Osteocyte (in vitro differentiated cells): ENCODE data around the gene MAPRE2. TPM values are rescaled to one million over a fixed set of nuclear protein-coding genes. Genes with fewer than 3 reads are reported as not detected.

Source experiments
- DNase-seq: peaks from one replicate; pipeline ENCODE4 v3.0.0; 2021; ENCODE audit warnings: mixed read lengths; ENCODE audit not compliant: unreplicated experiment; ENCODE audit errors: extremely low spot score
- H3K27ac Mint-ChIP-seq: one replicate; pipeline ENCODE4 v1.8.0; 2021; ENCODE audit warnings: mild to moderate bottlenecking, mixed read lengths; ENCODE audit not compliant: unreplicated experiment
- H3K27me3 Mint-ChIP-seq: one replicate; pipeline ENCODE4 v1.8.0; 2021; ENCODE audit warnings: mixed read lengths; ENCODE audit not compliant: unreplicated experiment
- H3K36me3 Mint-ChIP-seq: one replicate; pipeline ENCODE4 v1.8.0; 2021; ENCODE audit warnings: mixed read lengths; ENCODE audit not compliant: unreplicated experiment
- H3K4me1 Mint-ChIP-seq: one replicate; pipeline ENCODE4 v1.8.0; 2021; ENCODE audit warnings: mixed read lengths; ENCODE audit not compliant: unreplicated experiment
- H3K4me3 Mint-ChIP-seq: one replicate; pipeline ENCODE4 v1.8.0; 2021; ENCODE audit warnings: mild to moderate bottlenecking, moderate library complexity, mixed read lengths; ENCODE audit not compliant: unreplicated experiment
- H3K9me3 Mint-ChIP-seq: one replicate; pipeline ENCODE4 v1.8.0; 2021; ENCODE audit warnings: mixed read lengths; ENCODE audit not compliant: unreplicated experiment
- total RNA-seq: library from RNA; stranded (reverse); gene quantifications from 2 replicates; pipeline ENCODE4 v1.2.1, GENCODE V29; 2021
- TF ChIP-seq, protein P1 (sequence below): fragments of 200-600 bp; sonication (generic); IDR thresholded peaks from 2 replicates; pipeline ENCODE4 v1.5.0; 2021; ENCODE audit warnings: antibody characterized with exemption, mild to moderate bottlenecking, moderate library complexity

The MAPRE2 gene
- total RNA-seq, 1 donor from 2014 or later: 50.0 TPM

DNA sequence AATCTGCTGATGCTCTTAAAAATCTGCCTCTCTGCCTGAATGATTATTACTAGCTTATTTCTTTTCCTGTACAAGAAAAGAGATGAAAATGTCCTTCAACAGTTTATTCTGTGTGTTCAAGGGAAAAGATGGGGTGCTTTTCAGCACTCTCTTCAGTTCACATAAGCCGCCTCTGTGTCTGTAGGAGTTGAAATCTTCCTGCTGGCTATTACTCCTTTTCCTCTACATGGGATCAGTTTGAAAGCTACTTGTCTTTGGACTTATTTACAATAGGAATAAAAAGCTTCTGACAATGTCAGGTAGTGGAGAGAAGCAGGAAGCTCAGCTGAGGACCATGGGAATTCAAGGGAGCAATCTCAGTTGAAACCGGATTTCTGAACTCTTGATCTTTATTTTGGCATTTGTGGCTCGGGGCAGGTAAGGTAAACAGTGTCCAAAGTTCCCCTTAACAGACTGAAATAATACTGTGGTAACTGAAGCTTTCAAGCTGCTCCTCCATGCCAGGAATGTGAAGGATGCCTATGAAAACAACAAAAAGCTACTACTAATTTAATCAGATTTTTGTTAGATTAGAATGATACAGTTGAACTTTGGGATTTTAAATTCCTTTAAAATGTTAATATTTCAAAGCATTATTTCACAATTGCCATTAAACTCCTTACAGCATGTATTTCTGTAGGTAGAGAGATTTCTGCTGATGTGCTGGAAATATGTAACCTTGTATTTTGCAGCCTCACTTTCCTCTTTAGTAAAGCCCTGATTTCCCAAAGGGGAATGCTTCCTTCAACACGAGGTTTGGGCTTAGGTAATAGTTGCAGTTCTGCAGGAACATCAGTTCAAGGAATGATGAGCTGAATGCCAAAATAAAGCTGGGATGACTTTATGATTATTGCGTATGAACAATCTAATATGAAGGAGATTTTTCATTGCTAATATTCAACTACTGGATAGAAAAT, 43.6 kb downstream of the MAPRE2 start:
- Mint-ChIP-seq H3K9me3 (no peaks in the 10 kb centered on the region), H3K27me3 (no peaks in the 10 kb centered on the region), H3K36me3 (peaks cover 12% of the 10 kb centered on the region), H3K4me3 (peak overlapping the region; percentile 22), H3K27ac (peak overlapping the region; percentile 67), H3K4me1 (peaks cover 33% of the 10 kb centered on the region)
- TF ChIP-seq, protein P1, sequence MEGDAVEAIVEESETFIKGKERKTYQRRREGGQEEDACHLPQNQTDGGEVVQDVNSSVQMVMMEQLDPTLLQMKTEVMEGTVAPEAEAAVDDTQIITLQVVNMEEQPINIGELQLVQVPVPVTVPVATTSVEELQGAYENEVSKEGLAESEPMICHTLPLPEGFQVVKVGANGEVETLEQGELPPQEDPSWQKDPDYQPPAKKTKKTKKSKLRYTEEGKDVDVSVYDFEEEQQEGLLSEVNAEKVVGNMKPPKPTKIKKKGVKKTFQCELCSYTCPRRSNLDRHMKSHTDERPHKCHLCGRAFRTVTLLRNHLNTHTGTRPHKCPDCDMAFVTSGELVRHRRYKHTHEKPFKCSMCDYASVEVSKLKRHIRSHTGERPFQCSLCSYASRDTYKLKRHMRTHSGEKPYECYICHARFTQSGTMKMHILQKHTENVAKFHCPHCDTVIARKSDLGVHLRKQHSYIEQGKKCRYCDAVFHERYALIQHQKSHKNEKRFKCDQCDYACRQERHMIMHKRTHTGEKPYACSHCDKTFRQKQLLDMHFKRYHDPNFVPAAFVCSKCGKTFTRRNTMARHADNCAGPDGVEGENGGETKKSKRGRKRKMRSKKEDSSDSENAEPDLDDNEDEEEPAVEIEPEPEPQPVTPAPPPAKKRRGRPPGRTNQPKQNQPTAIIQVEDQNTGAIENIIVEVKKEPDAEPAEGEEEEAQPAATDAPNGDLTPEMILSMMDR: no peak
- DNase-seq: no peak

DNA sequence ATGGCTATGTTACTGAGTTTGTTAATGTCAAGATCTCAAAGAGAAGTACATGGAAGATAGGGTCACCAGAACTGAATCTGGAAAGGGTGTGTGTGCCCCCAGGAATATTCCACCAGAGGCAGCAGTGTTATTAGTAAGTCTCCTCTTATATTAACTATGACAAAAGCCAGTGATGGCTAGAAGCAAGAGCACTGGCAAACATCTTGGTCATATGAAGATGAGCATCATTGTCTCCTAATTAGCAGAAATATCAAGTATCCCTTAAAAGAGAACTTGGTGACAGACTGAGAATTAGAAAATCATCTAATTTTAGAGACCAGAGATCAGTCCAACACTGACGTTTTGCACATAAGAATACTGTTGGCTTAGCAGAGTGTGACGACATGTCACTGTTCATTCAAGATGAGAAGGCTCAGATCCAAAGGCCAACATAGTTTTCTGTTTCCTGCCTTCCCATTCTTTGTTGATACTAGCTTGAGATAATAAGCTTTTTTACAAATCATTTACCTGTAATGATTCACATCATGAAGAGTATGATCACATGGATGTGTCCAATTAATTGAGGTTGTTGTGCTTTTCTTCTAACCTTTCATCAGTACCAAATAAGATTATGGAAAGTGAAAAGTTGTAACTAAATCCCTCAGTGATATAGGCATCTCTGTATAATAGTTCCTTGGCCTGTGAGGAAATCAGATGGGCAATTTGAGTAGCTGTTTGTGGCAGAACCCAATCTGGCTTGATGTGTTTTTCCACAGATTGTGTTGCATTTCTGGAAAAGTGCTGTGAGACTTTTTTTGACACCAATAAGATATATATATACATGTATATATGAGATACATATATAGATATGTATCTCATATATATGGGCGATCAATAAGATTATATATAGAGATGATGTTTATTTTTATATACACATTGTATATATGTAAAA, 44.5 kb downstream of the MAPRE2 start:
- no peak overlapping the region for H3K4me3 Mint-ChIP-seq
- H3K4me1 Mint-ChIP-seq: peaks cover 36% of the 10 kb centered on the region
- H3K36me3 Mint-ChIP-seq: peaks cover 11% of the 10 kb centered on the region
- H3K27me3 Mint-ChIP-seq: no peaks in the 10 kb centered on the region
- TF ChIP-seq, protein P1: no peak
- no peaks in the 10 kb centered on the region for H3K9me3 Mint-ChIP-seq
- no peak overlapping the region for H3K27ac Mint-ChIP-seq
- DNase-seq: no peak

DNA sequence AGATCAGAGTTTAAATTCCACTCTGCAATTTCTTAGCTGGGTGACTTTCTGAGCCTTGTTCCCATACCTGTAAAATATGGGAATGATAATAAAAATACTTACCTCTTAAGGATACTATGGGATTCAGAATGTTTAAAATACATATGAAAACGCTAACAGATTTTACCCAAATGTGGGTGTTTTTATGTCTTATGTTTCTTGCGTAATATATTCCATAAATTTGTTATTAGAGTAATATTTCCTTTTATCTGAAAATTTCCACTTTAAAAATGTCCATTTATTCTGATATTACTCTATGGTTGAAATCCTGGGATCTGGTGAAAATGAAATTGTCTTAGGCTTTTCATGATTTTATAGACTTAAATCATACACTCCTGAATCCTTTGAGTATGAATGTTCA, 45.5 kb downstream of the MAPRE2 start:
- H3K27me3 Mint-ChIP-seq: no peaks in the 10 kb centered on the region
- TF ChIP-seq, protein P1: no peak
- DNase-seq: no peak
- H3K36me3 Mint-ChIP-seq: peaks cover 5% of the 10 kb centered on the region
- H3K27ac Mint-ChIP-seq: no peak overlapping the region
- no peak overlapping the region for H3K4me3 Mint-ChIP-seq
- no peaks in the 10 kb centered on the region for H3K9me3 Mint-ChIP-seq
- peaks cover 36% of the 10 kb centered on the region for H3K4me1 Mint-ChIP-seq

DNA sequence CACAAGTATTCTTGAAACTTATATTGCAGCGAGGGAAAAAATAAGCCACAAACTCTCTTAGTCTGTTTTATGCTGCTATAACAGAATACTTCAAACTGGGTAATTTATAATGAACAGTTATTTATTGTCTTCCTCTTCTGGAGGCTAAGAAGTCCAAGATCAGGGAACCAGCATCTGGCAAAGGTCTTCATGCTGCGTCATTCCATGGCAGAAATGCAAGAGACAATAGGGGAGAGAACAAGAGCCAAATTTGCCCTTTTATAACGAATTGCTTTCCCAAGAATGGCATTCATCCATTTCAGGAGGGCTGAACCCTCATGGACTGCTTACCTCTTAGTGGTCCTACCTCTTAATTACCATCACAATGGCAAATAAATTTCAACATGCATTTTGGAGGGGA, 46.5 kb downstream of the MAPRE2 start:
- Mint-ChIP-seq H3K4me1 (peaks cover 36% of the 10 kb centered on the region), H3K27ac (no peak overlapping the region), H3K36me3 (peaks cover 6% of the 10 kb centered on the region), H3K4me3 (no peak overlapping the region), H3K9me3 (peaks cover 5% of the 10 kb centered on the region), H3K27me3 (no peaks in the 10 kb centered on the region)
- DNase-seq: no peak
- TF ChIP-seq, protein P1: no peak
